GM19239 (cell line): ENCODE data around the gene CDRT15.
"Not testable (repeated sequence)": the region's sequence is repeated elsewhere in the genome, so short reads cannot be mapped to it uniquely, and the experiment has no call there.

Experiments
- DNase-seq: peaks from one replicate; pipeline ENCODE4 v3.0.0; 2011; ENCODE audit warnings: low spot score; ENCODE audit not compliant: insufficient read length
- FAIRE-seq: peaks from 2 replicates; lab custom pipeline; 2011; peaks lifted over from hg19 to GRCh38; lab: Jason Lieb, UNC

Gene CDRT15

DNA sequence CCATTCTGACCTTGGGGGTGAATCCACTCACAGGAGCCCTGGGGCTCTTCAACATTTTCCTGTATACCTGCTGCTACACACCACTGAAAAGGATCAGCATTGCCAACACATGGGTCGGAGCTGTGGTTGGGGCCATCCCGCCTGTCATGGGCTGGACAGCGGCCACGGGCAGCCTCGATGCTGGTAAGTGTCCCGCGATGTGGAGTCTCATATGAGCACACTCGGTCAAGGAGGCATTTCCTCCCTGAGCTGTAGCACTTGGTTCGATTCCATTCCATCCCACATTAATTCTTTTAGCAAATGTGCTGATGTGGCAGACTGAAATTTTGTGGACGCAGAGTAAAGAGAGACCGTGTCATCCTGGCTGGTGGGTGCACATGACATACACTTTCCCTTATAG lies 44.6 kb downstream of the CDRT15 start:
- DNase-seq, FAIRE-seq: not testable (repeated sequence)

DNA sequence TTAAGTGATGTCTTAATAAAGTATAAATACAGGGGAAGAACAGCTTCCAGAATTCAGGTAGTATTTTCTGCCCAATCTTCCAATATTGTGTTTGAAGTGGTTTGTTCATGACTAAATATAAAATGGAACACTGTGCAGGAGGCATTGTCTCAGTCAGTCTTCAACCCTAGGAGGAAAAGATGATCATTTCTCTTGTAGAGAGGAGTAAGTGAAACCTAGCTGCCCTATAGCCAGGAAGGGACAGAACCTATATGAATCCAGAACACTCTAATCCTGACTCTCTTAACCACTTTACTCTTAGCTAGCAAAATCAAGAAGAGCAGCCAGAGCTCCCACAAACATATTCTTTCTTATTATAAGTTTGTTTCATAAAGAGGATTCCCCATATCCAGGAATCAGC lies 45.2 kb downstream of the CDRT15 start:
- not testable (repeated sequence) for FAIRE-seq, DNase-seq

DNA sequence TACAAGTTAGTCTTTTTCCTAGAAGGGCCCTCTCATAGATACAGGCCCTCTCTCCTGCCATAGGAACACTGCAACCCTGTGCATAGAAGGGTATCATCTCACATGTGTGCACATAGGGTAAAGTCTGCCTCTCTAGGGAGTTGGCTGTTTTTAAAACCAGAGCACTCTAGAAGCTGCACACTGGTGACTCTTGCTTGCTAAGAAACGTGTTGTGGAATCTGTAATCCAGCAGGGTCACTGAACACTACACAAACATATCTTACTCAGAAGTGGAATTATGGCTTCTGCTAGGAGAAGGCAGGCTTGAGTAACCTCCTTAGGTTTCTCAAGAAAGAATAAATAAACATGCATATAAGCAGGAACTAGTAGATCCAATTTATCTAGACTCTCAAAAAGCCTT lies 45.9 kb downstream of the CDRT15 start:
- DNase-seq, FAIRE-seq: not testable (repeated sequence)

DNA sequence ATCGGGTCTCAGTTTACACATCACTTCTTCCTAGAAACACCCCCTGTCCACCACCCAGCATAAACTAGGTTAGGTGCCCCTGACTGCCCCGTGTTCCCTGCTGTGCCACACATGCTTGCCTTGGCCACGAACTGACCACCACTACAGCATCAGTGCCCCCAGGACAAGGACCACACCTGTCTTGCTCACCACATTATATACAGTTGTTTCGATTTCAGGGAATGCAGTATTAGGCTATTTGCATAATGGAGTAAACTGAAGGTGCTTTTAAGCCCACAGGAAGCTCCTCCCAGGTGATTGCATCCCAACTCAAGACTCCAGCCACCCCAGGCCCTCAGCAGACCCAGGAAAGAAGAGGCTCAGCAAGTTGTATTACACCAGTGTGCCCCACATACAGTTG lies 50.2 kb downstream of the CDRT15 start:
- FAIRE-seq, DNase-seq: not testable (repeated sequence)
